ENCODE results near the gene ZNF654. TPM values are rescaled to one million over a fixed set of nuclear protein-coding genes. Genes with fewer than 3 reads are reported as not detected.

Gene ZNF654
- polyA plus RNA-seq, 4 donors, result 3.0 to 12.8 (median 5.0) TPM

DNA sequence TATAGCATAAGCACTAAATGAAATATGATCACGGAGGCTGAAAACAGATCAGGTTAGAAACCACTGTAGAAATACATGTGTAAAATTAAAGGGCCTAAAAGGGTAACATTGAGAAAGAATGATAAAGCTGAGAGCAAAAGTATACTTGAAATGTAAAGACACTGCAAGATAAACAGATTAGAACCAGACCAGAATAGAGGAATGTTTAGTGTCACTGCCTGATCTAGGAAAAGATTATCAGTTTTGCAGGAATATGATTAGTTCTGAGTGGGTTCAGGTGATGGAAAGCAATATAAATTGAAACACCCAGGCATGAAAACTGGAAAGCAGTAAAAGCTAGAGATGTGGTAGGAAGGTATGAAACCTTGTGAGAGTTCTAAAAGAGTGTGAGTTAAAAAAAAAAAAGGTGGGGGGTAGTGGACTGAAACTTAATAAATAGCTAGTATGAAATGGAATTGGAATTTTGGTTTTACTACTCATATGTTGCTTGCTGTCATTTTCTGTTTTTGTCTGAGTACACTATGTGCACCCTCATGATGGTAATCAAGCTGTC lies 74.7 kb downstream of the ZNF654 start:
- H3K4me3 ChIP-seq (ENCODE audit: low read depth in 1 of 3, low read length in 3 of 3), result no peak overlapping the region
- H3K36me3 ChIP-seq (ENCODE audit: control insufficient read depth in 3 of 3, insufficient read depth in 2 of 3, low read depth in 1 of 3, low read length in 3 of 3), result peaks cover 0 to 7% (median 0%) of the 10 kb centered on the region in 3 donors
- no peak overlapping the region for H3K27ac ChIP-seq (ENCODE audit: low read depth in 1 of 3, low read length in 2 of 3)
- 39 to 45% (median 39%) methylated on average over 1 of the region's 1 CpG for WGBS, 3 donors
- H3K9me3 ChIP-seq (ENCODE audit: control insufficient read depth in 2 of 2, insufficient read depth in 1 of 2, low read depth in 1 of 2, low read length in 1 of 2), result no peaks in the 10 kb centered on the region
- FAIRE-seq (no peak), DNase-seq (no peak)
- H3K27me3 ChIP-seq (ENCODE audit: control insufficient read depth in 3 of 3, insufficient read depth in 3 of 3, low read length in 3 of 3), result no peaks in the 10 kb centered on the region
- no peaks in the 10 kb centered on the region for H3K4me1 ChIP-seq (ENCODE audit: control insufficient read depth in 3 of 3, insufficient read depth in 2 of 3, low read depth in 1 of 3, low read length in 2 of 3)

DNA sequence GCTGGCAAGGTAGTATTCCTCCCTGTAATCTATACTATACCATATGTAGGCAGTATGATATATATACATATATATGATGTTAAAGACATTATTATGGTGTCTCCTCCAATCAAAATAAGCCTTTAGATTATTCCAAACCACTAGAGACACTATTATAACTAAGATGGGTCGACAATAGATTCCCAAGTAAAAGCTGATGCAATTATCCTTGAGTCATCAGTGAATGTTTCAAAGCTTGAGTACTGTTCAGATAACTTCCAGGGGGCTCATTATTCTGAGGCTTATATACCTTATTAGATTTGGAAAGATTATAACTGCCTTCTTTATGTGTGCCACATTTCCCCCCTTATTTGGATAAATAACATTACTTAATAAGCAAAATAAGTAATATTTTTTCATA lies 78.8 kb downstream of the ZNF654 start:
- DNase-seq (no peak), FAIRE-seq (no peak)
- WGBS, 3 donors, result 85 to 90% (median 87%) methylated on average over 1 of the region's 1 CpG
- Histone ChIP-seq H3K27ac (ENCODE audit: low read depth in 1 of 3, low read length in 2 of 3) (no peak overlapping the region), H3K4me1 (ENCODE audit: control insufficient read depth in 3 of 3, insufficient read depth in 2 of 3, low read depth in 1 of 3, low read length in 2 of 3) (no peaks in the 10 kb centered on the region), H3K36me3 (ENCODE audit: control insufficient read depth in 3 of 3, insufficient read depth in 2 of 3, low read depth in 1 of 3, low read length in 3 of 3) (peaks cover 0 to 3% (median 2%) of the 10 kb centered on the region in 3 donors), H3K27me3 (ENCODE audit: control insufficient read depth in 3 of 3, insufficient read depth in 3 of 3, low read length in 3 of 3) (no peaks in the 10 kb centered on the region), H3K9me3 (ENCODE audit: control insufficient read depth in 2 of 2, insufficient read depth in 1 of 2, low read depth in 1 of 2, low read length in 1 of 2) (no peaks in the 10 kb centered on the region), H3K4me3 (ENCODE audit: low read depth in 1 of 3, low read length in 3 of 3) (no peak overlapping the region)

GRCh38 chr3:88141458-88142083 lies 82.5 kb downstream of the ZNF654 start:
- Histone ChIP-seq H3K36me3 (ENCODE audit: control insufficient read depth in 3 of 3, insufficient read depth in 2 of 3, low read depth in 1 of 3, low read length in 3 of 3) (peaks cover 0 to 3% (median 2%) of the 10 kb centered on the region in 3 donors), H3K9me3 (ENCODE audit: control insufficient read depth in 2 of 2, insufficient read depth in 1 of 2, low read depth in 1 of 2, low read length in 1 of 2) (no peaks in the 10 kb centered on the region), H3K27ac (ENCODE audit: low read depth in 1 of 3, low read length in 2 of 3) (no peak overlapping the region), H3K4me3 (ENCODE audit: low read depth in 1 of 3, low read length in 3 of 3) (no peak overlapping the region), H3K27me3 (ENCODE audit: control insufficient read depth in 3 of 3, insufficient read depth in 3 of 3, low read length in 3 of 3) (no peaks in the 10 kb centered on the region), H3K4me1 (ENCODE audit: control insufficient read depth in 3 of 3, insufficient read depth in 2 of 3, low read depth in 1 of 3, low read length in 2 of 3) (no peaks in the 10 kb centered on the region)
- DNase-seq (no peak), FAIRE-seq (no peak)
- WGBS, 3 donors, result 28 to 55% (median 44%) methylated on average over 4 of the region's 4 CpGs

- FAIRE-seq (peak; percentile 71), DNase-seq (peak in 1 of 2 donors; percentile 58)
- Histone ChIP-seq H3K36me3 (ENCODE audit: control insufficient read depth in 3 of 3, insufficient read depth in 2 of 3, low read depth in 1 of 3, low read length in 3 of 3) (peaks cover 0 to 2% (median 0%) of the 10 kb centered on the region in 3 donors), H3K9me3 (ENCODE audit: control insufficient read depth in 2 of 2, insufficient read depth in 1 of 2, low read depth in 1 of 2, low read length in 1 of 2) (no peaks in the 10 kb centered on the region), H3K27ac (ENCODE audit: low read depth in 1 of 3, low read length in 2 of 3) (no peak overlapping the region), H3K4me1 (ENCODE audit: control insufficient read depth in 3 of 3, insufficient read depth in 2 of 3, low read depth in 1 of 3, low read length in 2 of 3) (no peaks in the 10 kb centered on the region), H3K4me3 (ENCODE audit: low read depth in 1 of 3, low read length in 3 of 3) (no peak overlapping the region), H3K27me3 (ENCODE audit: control insufficient read depth in 3 of 3, insufficient read depth in 3 of 3, low read length in 3 of 3) (no peaks in the 10 kb centered on the region)
- WGBS, 3 donors, result 2 to 51% (median 10%) methylated on average over 3 of the region's 3 CpGs
Measured at GRCh38 chr3:88142094-88142624, 83.1 kb downstream of the ZNF654 start.

DNA sequence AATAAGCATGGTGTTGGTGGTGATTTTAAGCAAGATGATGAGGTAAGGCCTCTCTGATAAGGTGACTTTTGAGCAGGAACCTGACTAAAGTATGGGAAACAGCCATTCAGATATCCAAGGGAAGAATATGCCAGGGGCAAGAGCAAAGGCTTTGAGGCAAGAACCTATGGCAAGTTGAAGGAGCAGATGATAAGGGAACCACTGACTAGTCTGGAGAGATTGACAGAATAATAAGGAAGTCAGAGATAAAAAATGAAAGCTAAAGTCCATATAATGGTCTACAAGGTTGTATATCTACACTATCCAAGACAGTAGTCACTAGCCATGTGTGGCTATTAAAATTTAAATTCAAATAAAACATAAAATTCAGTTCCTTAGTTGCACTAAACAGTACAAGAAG lies 88.2 kb downstream of the ZNF654 start:
- Histone ChIP-seq H3K4me1 (ENCODE audit: control insufficient read depth in 3 of 3, insufficient read depth in 2 of 3, low read depth in 1 of 3, low read length in 2 of 3) (peaks cover 0 to 5% (median 0%) of the 10 kb centered on the region in 3 donors), H3K4me3 (ENCODE audit: low read depth in 1 of 3, low read length in 3 of 3) (no peak overlapping the region), H3K27ac (ENCODE audit: low read depth in 1 of 3, low read length in 2 of 3) (no peak overlapping the region), H3K27me3 (ENCODE audit: control insufficient read depth in 3 of 3, insufficient read depth in 3 of 3, low read length in 3 of 3) (no peaks in the 10 kb centered on the region), H3K9me3 (ENCODE audit: control insufficient read depth in 2 of 2, insufficient read depth in 1 of 2, low read depth in 1 of 2, low read length in 1 of 2) (no peaks in the 10 kb centered on the region), H3K36me3 (ENCODE audit: control insufficient read depth in 3 of 3, insufficient read depth in 2 of 3, low read depth in 1 of 3, low read length in 3 of 3) (no peaks in the 10 kb centered on the region)
- FAIRE-seq, result no peak
- DNase-seq, result peak in 1 of 2 donors; percentile 51

DNA sequence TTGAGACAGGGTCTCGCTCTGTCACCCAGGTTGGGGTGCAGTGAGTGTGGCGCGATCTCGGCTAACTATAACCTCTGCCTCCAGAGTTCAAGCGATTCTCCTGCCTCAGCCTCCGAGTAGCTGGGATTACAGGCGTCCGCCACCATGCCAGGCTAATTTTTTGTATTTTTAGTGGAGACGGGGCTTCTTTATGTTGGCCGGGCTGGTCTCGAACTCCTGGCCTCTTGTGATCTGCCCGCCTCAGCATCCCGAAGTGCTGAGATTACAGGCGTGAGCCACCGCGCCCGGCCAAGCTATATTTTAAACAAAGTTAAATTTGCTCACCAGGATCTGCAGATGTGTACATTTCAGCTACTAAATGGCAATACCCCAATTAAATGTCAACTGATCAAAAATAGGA lies 89.6 kb downstream of the ZNF654 start:
- FAIRE-seq (no peak), DNase-seq (no peak)
- Histone ChIP-seq H3K4me3 (ENCODE audit: low read depth in 1 of 3, low read length in 3 of 3) (peak overlapping the region; percentile 68 to 97 (median 85)), H3K27ac (ENCODE audit: low read depth in 1 of 3, low read length in 2 of 3) (no peak overlapping the region), H3K27me3 (ENCODE audit: control insufficient read depth in 3 of 3, insufficient read depth in 3 of 3, low read length in 3 of 3) (no peaks in the 10 kb centered on the region), H3K9me3 (ENCODE audit: control insufficient read depth in 2 of 2, insufficient read depth in 1 of 2, low read depth in 1 of 2, low read length in 1 of 2) (no peaks in the 10 kb centered on the region), H3K4me1 (ENCODE audit: control insufficient read depth in 3 of 3, insufficient read depth in 2 of 3, low read depth in 1 of 3, low read length in 2 of 3) (peaks cover 0 to 5% (median 0%) of the 10 kb centered on the region in 3 donors), H3K36me3 (ENCODE audit: control insufficient read depth in 3 of 3, insufficient read depth in 2 of 3, low read depth in 1 of 3, low read length in 3 of 3) (peaks cover 0 to 3% (median 0%) of the 10 kb centered on the region in 3 donors)
- 57 to 68% (median 68%) methylated on average over 17 of the region's 17 CpGs for WGBS, 3 donors

GRCh38 chr3:88149101-88149508 lies 90.0 kb downstream of the ZNF654 start:
- no peaks in the 10 kb centered on the region for H3K9me3 ChIP-seq (ENCODE audit: control insufficient read depth in 2 of 2, insufficient read depth in 1 of 2, low read depth in 1 of 2, low read length in 1 of 2)
- peak overlapping the region; percentile 68 to 97 (median 85) for H3K4me3 ChIP-seq (ENCODE audit: low read depth in 1 of 3, low read length in 3 of 3)
- FAIRE-seq (no peak), DNase-seq (no peak)
- WGBS, 3 donors, result 0 to 1% (median 0%) methylated on average over 16 of the region's 16 CpGs
- peaks cover 0 to 3% (median 0%) of the 10 kb centered on the region in 3 donors for H3K36me3 ChIP-seq (ENCODE audit: control insufficient read depth in 3 of 3, insufficient read depth in 2 of 3, low read depth in 1 of 3, low read length in 3 of 3)
- peak overlapping the region in 2 of 3 donors; percentile 43 to 90 for H3K27ac ChIP-seq (ENCODE audit: low read depth in 1 of 3, low read length in 2 of 3)
- H3K27me3 ChIP-seq (ENCODE audit: control insufficient read depth in 3 of 3, insufficient read depth in 3 of 3, low read length in 3 of 3), result no peaks in the 10 kb centered on the region
- peaks cover 0 to 5% (median 0%) of the 10 kb centered on the region in 3 donors for H3K4me1 ChIP-seq (ENCODE audit: control insufficient read depth in 3 of 3, insufficient read depth in 2 of 3, low read depth in 1 of 3, low read length in 2 of 3)

DNA sequence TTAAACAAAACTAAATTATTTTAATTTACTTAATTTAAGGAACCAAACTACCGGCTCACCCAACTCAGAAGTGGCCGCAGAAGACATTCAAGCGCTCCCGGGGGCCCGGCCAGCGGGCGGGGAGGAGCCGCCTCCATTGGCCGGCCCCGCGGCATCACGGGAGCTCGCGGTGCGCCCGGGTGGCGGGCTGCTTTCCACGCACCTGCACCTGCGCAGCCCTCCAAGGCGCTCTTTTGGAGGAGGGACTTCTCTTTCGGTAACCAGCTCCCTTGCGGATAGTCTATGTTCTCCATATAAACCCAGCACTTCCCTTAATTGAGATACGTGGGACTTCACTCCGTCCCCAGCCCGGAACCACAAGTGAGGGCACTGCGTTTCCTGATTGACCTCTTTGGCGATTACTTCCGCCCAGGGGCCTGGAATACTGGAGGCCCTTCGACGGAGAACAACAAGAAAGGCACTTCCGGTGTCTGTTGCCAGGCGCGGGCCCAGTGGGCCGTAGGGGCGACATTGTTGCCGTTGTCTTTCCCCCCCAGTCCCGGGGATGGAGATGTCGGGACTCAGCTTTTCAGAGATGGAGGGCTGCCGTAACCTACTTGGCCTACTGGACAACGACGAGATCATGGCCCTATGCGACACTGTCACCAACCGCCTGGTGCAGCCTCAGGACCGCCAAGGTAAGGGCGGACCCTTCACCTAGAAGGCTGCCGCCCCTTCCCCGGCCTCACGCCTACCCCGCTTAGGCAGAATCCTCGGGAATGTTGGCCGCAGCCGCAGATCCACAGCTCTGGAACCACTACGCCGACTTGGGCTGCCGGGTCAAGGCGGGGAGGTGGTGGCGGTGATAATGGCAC lies 90.7 kb downstream of the ZNF654 start, which contains the start of gene C3orf38:
Gene C3orf38, plus strand, starts transcription at position 451 of the 854 bp plus-strand sequence. Its CDS starts 94 bp downstream, at position 545.
- H3K27ac ChIP-seq (ENCODE audit: low read depth in 1 of 3, low read length in 2 of 3), result peak within 1 kb of the TSS; percentile 90 to 93 (median 93)
- no peaks in the 10 kb centered on the region for H3K27me3 ChIP-seq (ENCODE audit: control insufficient read depth in 3 of 3, insufficient read depth in 3 of 3, low read length in 3 of 3)
- peak; percentile 90 to 96 for DNase-seq
- FAIRE-seq, result no peak
- H3K36me3 ChIP-seq (ENCODE audit: control insufficient read depth in 3 of 3, insufficient read depth in 2 of 3, low read depth in 1 of 3, low read length in 3 of 3), result peaks cover under 1 to 5% (median 4%) of the 10 kb centered on the region in 3 donors
- H3K4me3 ChIP-seq (ENCODE audit: low read depth in 1 of 3, low read length in 3 of 3), result peak within 1 kb of the TSS; percentile 68 to 97 (median 85)
- H3K4me1 ChIP-seq (ENCODE audit: control insufficient read depth in 3 of 3, insufficient read depth in 2 of 3, low read depth in 1 of 3, low read length in 2 of 3), result peaks cover 0 to 5% (median 0%) of the 10 kb centered on the region in 3 donors
- H3K9me3 ChIP-seq (ENCODE audit: control insufficient read depth in 2 of 2, insufficient read depth in 1 of 2, low read depth in 1 of 2, low read length in 1 of 2), result no peaks in the 10 kb centered on the region
- WGBS, 3 donors, result 0 to 1% (median 0%) methylated on average over 57 of the region's 57 CpGs
